GM10248 (cell line): Measurements from ENCODE around the gene ZIC4.

Experiments
- CTCF ChIA-PET: fragments of 300-600 bp; sonication (Branson Sonifier 250); formaldehyde crosslinking; extraction: SDS; loops from one replicate; lab custom pipeline; 2021; ENCODE audit warnings: antibody characterized with exemption; lab: Yijun Ruan, JAX
- POLR2A ChIA-PET: fragments of 350-650 bp; sonication (Branson Sonifier 250); formaldehyde crosslinking; extraction: SDS; loops from one replicate; lab custom pipeline; 2020; ENCODE audit warnings: antibody characterized with exemption; lab: Yijun Ruan, JAX
- DNase-seq: peaks from one replicate; pipeline ENCODE4 v3.0.0; 2012; ENCODE audit errors: extremely low spot score
- CTCF ChIP-seq: IDR thresholded peaks from 2 replicates; pipeline ENCODE4 v1.5.1; 2012; ENCODE audit warnings: mild to moderate bottlenecking, low read depth; ENCODE audit errors: extremely low read depth, missing control alignments, control extremely low read depth

Gene ZIC4

DNA sequence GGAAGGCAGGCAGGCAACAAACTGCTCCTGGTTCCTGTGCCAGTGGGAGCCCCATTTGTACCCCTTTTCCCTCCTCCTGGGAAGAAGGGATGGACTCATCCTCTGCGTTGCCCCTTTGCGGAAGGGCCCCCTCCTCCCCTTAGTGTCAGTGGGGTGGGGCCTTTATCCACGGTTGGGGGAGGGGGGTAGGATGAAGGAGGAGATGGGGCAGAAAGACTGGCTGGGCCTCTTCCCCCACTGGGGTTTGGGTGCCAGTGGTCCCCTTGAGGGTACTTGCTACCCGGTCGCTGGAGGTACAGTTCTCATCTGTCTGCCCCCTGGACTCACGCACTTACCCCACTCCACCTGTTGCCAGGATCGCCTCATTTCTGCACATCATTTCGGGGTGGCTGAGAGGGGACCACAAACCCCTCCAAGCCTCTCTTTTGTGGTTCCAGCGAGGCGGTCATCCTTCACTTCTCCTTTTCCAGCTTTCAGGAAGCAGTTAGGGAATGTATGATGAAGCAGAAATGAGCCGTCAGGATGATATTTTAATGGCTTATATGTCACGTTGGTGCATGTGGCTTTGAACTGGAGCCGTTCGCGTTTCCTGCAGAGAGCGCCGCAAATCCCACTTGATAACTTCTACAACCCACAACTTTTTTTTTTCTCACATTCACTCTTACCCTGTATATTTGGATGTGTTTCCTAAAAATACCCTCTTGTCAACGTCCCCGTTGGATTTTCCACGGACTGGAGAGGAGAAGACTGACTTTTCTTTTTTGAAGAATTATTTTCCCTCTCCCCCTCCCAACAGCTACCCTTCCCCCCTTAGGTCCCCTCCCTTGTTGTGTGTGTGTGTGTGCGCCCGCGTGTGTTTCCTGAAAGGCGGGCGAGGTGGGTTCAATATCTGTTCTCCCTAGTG, at the start of gene ZIC4:
TSS of gene ZIC4 (minus strand) at position 516 of the 904 bp plus-strand sequence. CDS start 3,746 bp downstream, outside the sequence.
- no peak for TF ChIP-seq CTCF
- DNase-seq = no peak
- CTCF ChIA-PET = interaction anchor here (1.0 kb wide), 1 partner anchor 12 kb away, joined by 4 read pairs; no protein-coding TSS in a partner anchor
- POLR2A ChIA-PET = no interaction called here

GRCh38 chr3:147449669-147450068, 43.3 kb upstream of the ZIC4 start:
- POLR2A ChIA-PET = no interaction called here
- CTCF ChIA-PET = interaction anchor here (1.3 kb wide), 1 partner anchor 10 kb away, joined by 4 read pairs; no protein-coding TSS in a partner anchor
- TF ChIP-seq CTCF = no peak
- DNase-seq = no peak

- no peak for TF ChIP-seq CTCF
- no peak for DNase-seq
- ChIA-PET POLR2A (no interaction called here), CTCF (interaction anchor here (2.0 kb wide), 1 partner anchor 9 kb away, joined by 4 read pairs; no protein-coding TSS in a partner anchor)
Measured at GRCh38 chr3:147447224-147447623, 40.9 kb upstream of the ZIC4 start.

- TF ChIP-seq CTCF = no peak
- CTCF ChIA-PET = interaction anchor here (1.6 to 1.9 kb wide), 2 partner anchors 25 to 57 kb away, joined by 3 to 5 read pairs; no protein-coding TSS in a partner anchor
- POLR2A ChIA-PET = no interaction called here
- DNase-seq = no peak
Measured at GRCh38 chr3:147431751-147432150, 25.4 kb upstream of the ZIC4 start.

- DNase-seq = no peak
- CTCF ChIA-PET = no interaction called here
- POLR2A ChIA-PET = no interaction called here
- TF ChIP-seq CTCF = no peak
Measured at GRCh38 chr3:147428754-147429153, 22.4 kb upstream of the ZIC4 start.

DNA sequence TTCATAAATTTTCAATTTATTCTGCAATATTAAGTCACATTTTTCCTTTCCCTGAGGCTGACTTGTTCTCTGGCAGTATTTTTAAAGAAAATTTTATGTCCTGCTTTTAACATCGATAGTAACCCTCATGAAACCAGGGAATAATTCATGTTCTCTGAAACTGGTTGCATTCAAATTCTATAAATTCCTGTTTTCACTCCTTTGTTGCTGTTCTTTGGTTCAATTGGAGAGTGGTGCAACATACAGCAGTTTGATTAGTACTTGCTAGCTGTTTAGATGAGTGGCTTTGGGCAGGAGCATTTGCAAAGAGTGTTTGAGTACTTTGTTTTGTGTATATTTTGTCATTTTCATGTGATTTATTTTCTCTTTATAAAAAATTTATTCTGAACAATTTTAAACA, 22.0 kb upstream of the ZIC4 start:
- no peak for DNase-seq
- ChIA-PET POLR2A (no interaction called here), CTCF (no interaction called here)
- no peak for TF ChIP-seq CTCF
